GM18505 (cell line): ENCODE results near the gene GSC2.

Experiments
- ATAC-seq: cut with Tn5 transposase; IDR thresholded peaks from one replicate; pipeline ENCODE4 v1.9.1; 2021; ENCODE audit not compliant: unreplicated experiment
- POLR2A ChIP-seq: IDR thresholded peaks from 4 replicates; pipeline ENCODE4 v1.6.1; 2011; ENCODE audit warnings: borderline replicate concordance; ENCODE audit not compliant: insufficient read depth, insufficient read length; ENCODE audit errors: extremely low read depth

The GSC2 gene

DNA sequence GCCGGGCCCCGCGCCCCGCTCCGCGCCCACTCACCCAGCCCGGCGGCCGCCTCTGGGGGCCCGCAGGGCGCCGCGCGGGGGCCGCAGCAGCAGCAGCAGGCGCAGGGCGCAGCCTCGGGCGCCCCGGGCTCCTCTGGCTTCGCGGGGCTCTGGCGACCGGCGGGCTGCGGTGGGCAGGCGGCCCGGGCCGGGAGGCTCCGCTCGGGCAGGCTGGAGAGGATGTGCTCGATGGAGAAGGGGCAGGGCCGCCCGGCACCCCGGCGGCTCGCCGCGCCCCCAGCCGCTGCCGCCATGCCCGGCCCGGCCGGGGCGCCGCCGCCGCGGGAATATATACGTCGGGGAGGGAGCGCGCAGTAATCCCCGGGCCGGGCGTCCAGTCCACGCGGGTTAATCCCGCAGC lies at the start of gene GSC2:
GSC2 (minus strand) TSS at position 302 of the 400 bp plus-strand sequence; CDS start at position 293, 9 bp downstream.
- TF ChIP-seq POLR2A, result no peak
- no peak for ATAC-seq

- ATAC-seq, result no peak
- TF ChIP-seq POLR2A, result no peak
Measured at GRCh38 chr22:19199479-19199878, 49.4 kb upstream of the GSC2 start.

DNA sequence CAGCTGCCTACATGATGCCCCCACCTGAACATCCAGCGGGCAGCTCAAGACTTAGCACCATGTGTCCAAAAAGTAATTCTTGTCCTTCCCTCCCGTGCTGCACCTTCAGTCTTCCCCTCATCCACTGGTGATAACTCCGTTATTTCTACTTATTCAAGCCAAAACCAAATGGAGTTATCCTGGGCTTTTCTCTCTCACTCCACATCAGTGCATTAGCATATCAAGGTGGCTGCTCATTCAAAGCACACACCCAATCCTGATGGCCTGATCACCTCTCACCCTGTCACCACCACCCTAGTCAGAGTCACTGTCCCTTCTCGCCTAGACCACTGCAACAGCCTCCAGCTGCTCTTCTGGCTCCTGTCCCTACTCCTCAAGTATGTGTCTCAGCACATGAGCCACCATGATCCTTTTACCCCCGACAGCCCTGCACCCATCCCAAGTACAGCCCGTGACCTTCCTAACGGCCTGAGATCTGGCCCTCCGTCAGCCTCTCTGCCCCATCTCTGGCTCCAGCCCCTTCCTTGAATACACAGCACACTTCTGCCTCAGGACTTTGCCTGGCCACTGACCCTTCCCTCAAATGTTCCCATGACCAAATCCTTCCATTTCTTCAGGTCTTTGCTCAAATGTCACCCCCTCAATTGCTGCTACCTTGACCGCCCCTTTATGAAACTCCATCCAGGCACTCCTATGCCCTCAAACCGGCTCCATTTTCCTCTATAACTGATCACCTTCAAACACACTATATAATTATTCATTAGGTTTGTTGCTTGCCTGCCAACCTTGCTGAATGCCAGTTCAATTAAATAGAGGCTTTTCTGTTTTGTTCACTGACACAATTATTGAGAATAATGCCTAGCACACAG lies 48.1 kb upstream of the GSC2 start:
- TF ChIP-seq POLR2A, result no peak
- ATAC-seq, result no peak

DNA sequence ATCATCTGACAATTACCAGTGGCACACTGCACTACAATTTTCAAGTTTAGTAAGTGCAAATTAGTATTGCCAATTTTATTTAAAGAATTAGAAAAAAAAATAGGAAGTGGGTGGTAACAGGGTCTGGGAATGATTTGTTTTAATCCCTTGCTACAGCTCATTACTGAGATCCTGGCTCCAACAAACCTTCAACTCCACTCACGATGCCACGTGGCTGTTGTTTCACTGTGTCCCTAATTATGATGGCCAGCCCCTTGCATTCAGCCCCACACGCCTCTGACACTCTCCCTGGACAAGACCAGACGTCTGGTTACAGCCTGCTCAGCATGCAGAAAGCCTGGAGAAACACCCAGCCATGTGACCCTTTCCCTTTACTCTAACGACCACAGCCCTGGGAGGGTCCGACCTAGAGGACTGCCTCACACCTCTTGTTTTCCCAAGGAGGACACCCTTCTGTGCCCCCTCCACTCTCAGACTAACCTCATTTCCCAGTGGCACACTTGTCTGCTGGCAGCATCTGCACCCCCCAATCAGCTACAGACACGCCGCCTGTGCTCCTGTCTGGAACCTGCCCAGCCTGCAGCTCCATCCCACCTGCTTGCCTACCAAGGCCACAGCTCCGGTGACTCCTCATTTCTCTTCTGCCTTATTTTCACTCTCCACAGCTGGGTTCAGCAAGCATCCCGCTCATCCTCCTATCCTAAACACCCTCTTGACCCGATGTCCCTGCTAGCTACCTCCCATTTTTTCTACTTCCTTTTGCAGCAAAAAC lies 46.9 kb upstream of the GSC2 start:
- no peak for TF ChIP-seq POLR2A
- no peak for ATAC-seq

- TF ChIP-seq POLR2A, result no peak
- no peak for ATAC-seq
Measured at GRCh38 chr22:19195796-19196731, 46.0 kb upstream of the GSC2 start.

DNA sequence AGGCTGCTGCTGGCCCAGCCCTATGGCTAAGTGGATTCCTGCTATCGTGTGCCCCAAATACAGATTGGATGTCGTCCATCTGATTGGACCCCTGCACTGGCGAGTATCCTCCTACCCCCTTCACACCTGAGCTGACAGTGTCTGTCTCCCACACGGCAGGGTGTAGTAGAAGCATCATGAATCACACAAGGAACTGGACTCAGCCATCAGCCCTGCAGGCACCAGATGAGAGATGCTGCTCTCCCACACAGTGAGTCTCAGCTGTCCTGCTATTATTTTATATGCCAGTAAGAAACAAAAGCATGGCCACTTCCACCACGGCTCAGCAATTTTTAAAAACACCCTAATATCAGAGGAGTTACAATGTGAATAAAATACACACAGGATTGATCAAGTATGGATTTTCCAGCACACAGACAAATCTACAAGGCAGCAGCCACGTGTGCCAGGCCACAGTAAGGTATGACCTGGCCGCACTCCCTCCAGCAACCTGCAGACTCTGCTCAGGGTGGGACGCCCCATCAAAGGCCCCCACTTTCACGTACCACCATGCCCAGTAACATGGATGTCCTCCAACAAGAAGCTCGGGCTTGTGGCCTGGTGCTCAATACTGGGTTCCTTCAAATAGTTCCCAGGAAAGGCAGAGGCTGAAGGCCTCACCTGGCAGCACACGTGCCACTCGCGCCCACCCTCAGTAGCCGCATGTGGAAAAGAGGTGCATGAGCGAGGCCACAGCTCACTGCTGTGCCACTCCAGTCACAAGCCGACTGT lies 44.9 kb upstream of the GSC2 start:
- ATAC-seq, result no peak
- no peak for TF ChIP-seq POLR2A

GRCh38 chr22:19193879-19194278 lies 43.8 kb upstream of the GSC2 start:
- no peak for ATAC-seq
- no peak for TF ChIP-seq POLR2A

GRCh38 chr22:19187716-19188563 lies 37.8 kb upstream of the GSC2 start:
- no peak for TF ChIP-seq POLR2A
- ATAC-seq, result no peak

DNA sequence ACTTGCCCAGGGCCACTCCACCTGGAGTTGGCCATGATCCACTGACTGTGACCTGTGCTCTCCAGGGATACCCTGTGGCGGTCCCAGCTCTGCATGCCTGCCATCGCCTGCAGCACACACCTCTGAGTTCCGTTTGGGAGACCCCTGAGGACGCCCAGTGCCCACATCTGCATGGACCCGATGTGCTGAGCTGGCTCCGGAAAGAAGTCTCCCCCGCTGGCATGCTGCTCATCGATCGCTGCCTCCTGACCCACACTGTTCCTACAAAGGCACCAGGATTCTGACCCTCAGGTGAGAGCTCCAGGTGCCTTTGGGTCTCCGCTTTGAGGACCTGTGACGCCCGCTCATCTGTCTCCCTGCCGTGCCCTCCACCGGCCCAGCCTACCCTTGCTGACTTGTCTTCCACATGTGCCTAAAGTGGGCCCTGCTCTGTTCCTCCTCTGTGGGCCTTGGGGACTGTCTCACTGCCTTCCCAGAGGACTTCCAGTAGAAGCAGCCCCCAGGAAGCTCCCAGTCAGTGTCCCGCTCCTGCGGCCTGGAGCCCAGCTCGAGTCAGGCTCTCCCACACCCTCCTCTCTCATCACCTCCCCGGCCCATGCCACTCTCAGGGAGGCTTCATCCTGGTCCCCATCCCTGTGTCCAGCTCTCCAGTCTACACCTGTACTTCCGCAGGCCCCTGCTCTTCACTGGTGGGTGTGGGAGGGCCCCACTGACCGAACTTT lies 34.3 kb upstream of the GSC2 start:
- ATAC-seq, result no peak
- TF ChIP-seq POLR2A, result no peak

GRCh38 chr22:19183216-19183615 lies 33.1 kb upstream of the GSC2 start:
- no peak for ATAC-seq
- no peak for TF ChIP-seq POLR2A
